Endodermal cell (in vitro differentiated cells): Measurements from ENCODE around the gene NEK6. TPM values are rescaled to one million over a fixed set of nuclear protein-coding genes. Genes with fewer than 3 reads are reported as not detected.

Experiments
- DNase-seq: peaks from one replicate; pipeline ENCODE4 v3.0.0-alpha.2; 2017
- H3K27ac ChIP-seq: 2 replicates; pipeline ENCODE4 v1.5.1; 2013; ENCODE audit warnings: mild to moderate bottlenecking, low read depth, low read length, moderate library complexity
- H3K27me3 ChIP-seq: 2 replicates; pipeline ENCODE4 v1.6.1; 2013; ENCODE audit warnings: mild to moderate bottlenecking, low read length, moderate library complexity; ENCODE audit not compliant: insufficient read depth, control insufficient read depth, poor library complexity, severe bottlenecking
- H3K36me3 ChIP-seq: 2 replicates; pipeline ENCODE4 v1.7.0; 2013; ENCODE audit warnings: mild to moderate bottlenecking, low read length, moderate library complexity; ENCODE audit not compliant: control insufficient read depth, insufficient read depth
- H3K4me1 ChIP-seq: one replicate; pipeline ENCODE4 v1.7.0; 2013; ENCODE audit warnings: low read length; ENCODE audit not compliant: control insufficient read depth, insufficient read depth
- H3K4me3 ChIP-seq: 2 replicates; pipeline ENCODE4 v1.5.1; 2013; ENCODE audit warnings: mild to moderate bottlenecking, low read length, moderate library complexity
- H3K9ac ChIP-seq: 2 replicates; pipeline ENCODE4 v1.6.1; 2013; ENCODE audit warnings: mild to moderate bottlenecking, low read length, moderate library complexity; ENCODE audit not compliant: poor library complexity, severe bottlenecking; ENCODE audit errors: extremely low read depth
- H3K9me3 ChIP-seq: 2 replicates; pipeline ENCODE4 v1.6.1; 2013; ENCODE audit warnings: mild to moderate bottlenecking, low read length, moderate library complexity; ENCODE audit not compliant: control insufficient read depth
- H3K27ac Mint-ChIP-seq: 2 replicates; pipeline ENCODE4 v1.8.0; 2020; ENCODE audit warnings: mixed read lengths
- H3K27me3 Mint-ChIP-seq: 2 replicates; pipeline ENCODE4 v1.8.0; 2021; ENCODE audit warnings: mild to moderate bottlenecking, mixed read lengths; ENCODE audit not compliant: insufficient read depth
- H3K36me3 Mint-ChIP-seq: 2 replicates; pipeline ENCODE4 v1.8.0; 2020; ENCODE audit warnings: low read depth, mixed read lengths
- H3K4me1 Mint-ChIP-seq: 2 replicates; pipeline ENCODE4 v1.8.0; 2020; ENCODE audit warnings: mixed read lengths
- H3K4me3 Mint-ChIP-seq: 2 replicates; pipeline ENCODE4 v1.8.0; 2020; ENCODE audit warnings: mild to moderate bottlenecking, moderate library complexity, mixed read lengths
- H3K9me3 Mint-ChIP-seq: 2 replicates; pipeline ENCODE4 v1.8.0; 2020; ENCODE audit warnings: mild to moderate bottlenecking, mixed read lengths
- CTCF ChIP-seq: fragments of 200-600 bp; sonication (generic); conservative IDR thresholded peaks from 2 replicates; pipeline ENCODE4 v1.5.0; 2021; ENCODE audit warnings: antibody characterized with exemption, mild to moderate bottlenecking
- WGBS, 2 experiments: methylation state at CpG; one replicate each; pipeline versions ENCODE4 v1.1.5 to v1.1.7; 2013; ENCODE audit warnings: missing lambda C conversion rate in 2 of 2, mixed read lengths in 1 of 2; ENCODE audit not compliant: insufficient coverage in 1 of 2, insufficient read length in 1 of 2; 5-methylcytosine and 5-hydroxymethylcytosine counted together
- total RNA-seq, 2 donors: library from RNA; stranded (reverse); fragmentation: NEBNext Ultra II Directional in 1 of 2; extraction: Animal tissue kit (Norgen Biotek cat#: 25700) in 1 of 2; gene quantifications; 2 replicates in 1 of 2; 3 replicates in 1 of 2; pipeline ENCODE4 v1.2.1, GENCODE V29; 2021

NEK6 gene
- total RNA-seq, 2 donors from 2014 or later: 17.1 to 32.5 TPM

- H3K4me3 Mint-ChIP-seq: no peak overlapping the region
- DNase-seq: no peak
- H3K4me1 Mint-ChIP-seq: peaks cover 20% of the 10 kb centered on the region
- no peak overlapping the region for H3K27ac Mint-ChIP-seq
- Histone ChIP-seq H3K36me3 (no peaks in the 10 kb centered on the region), H3K27me3 (no peaks in the 10 kb centered on the region), H3K27ac (no peak overlapping the region), H3K9me3 (no peaks in the 10 kb centered on the region), H3K4me1 (no peaks in the 10 kb centered on the region), H3K9ac (no peak overlapping the region), H3K4me3 (no peak overlapping the region)
- 96 to 97% methylated on average over 8 to 10 of the region's 10 CpGs for WGBS, 2 experiments
- TF ChIP-seq CTCF: no peak
- H3K36me3 Mint-ChIP-seq: peaks cover 4% of the 10 kb centered on the region
- H3K9me3 Mint-ChIP-seq: no peaks in the 10 kb centered on the region
- H3K27me3 Mint-ChIP-seq: no peaks in the 10 kb centered on the region
Measured at GRCh38 chr9:124366476-124367220, 108.9 kb downstream of the NEK6 start.

GRCh38 chr9:124368692-124369091 lies 110.9 kb downstream of the NEK6 start:
- Mint-ChIP-seq H3K36me3 (peaks cover 5% of the 10 kb centered on the region), H3K27me3 (no peaks in the 10 kb centered on the region), H3K4me3 (no peak overlapping the region), H3K4me1 (peaks cover 13% of the 10 kb centered on the region), H3K9me3 (no peaks in the 10 kb centered on the region), H3K27ac (no peak overlapping the region)
- Histone ChIP-seq H3K9ac (no peak overlapping the region), H3K9me3 (peaks cover under 1% of the 10 kb centered on the region), H3K36me3 (peaks cover 4% of the 10 kb centered on the region), H3K4me1 (no peaks in the 10 kb centered on the region), H3K4me3 (no peak overlapping the region), H3K27me3 (no peaks in the 10 kb centered on the region), H3K27ac (no peak overlapping the region)
- no peak for TF ChIP-seq CTCF
- DNase-seq: no peak
- WGBS, 2 experiments: 92% methylated on average over 3 of the region's 3 CpGs; no CpG with 5 or more reads in 1 of the 2 experiments

- H3K4me3 Mint-ChIP-seq: no peak overlapping the region
- Histone ChIP-seq H3K9ac (no peak overlapping the region), H3K27me3 (no peaks in the 10 kb centered on the region), H3K9me3 (peaks cover 6% of the 10 kb centered on the region), H3K4me1 (no peaks in the 10 kb centered on the region), H3K27ac (no peak overlapping the region), H3K36me3 (peaks cover 10% of the 10 kb centered on the region), H3K4me3 (no peak overlapping the region)
- no peak overlapping the region for H3K27ac Mint-ChIP-seq
- WGBS, 2 experiments: 91 to 92% methylated on average over 9 of the region's 9 CpGs
- DNase-seq: peak; percentile 42
- no peak for TF ChIP-seq CTCF
- peaks cover 13% of the 10 kb centered on the region for H3K4me1 Mint-ChIP-seq
- peaks cover 10% of the 10 kb centered on the region for H3K36me3 Mint-ChIP-seq
- peaks cover 4% of the 10 kb centered on the region for H3K9me3 Mint-ChIP-seq
- no peaks in the 10 kb centered on the region for H3K27me3 Mint-ChIP-seq
Measured at GRCh38 chr9:124369231-124369797, 111.6 kb downstream of the NEK6 start.
